IMR-90 (cell line): ENCODE results near the gene REXO1. TPM values are rescaled to one million over a fixed set of nuclear protein-coding genes. Genes with fewer than 3 reads are reported as not detected.

Experiments used
- ATAC-seq: fragments of 200-7000 bp; cut with Tn5 transposase; 2 replicates; pipeline ENCODE4 v1.9.1; 2020; ENCODE audit warnings: low read depth, mild to moderate bottlenecking, moderate library complexity
- BruUV-seq: library from RNA; stranded (reverse); fragments of 400-500 nt; replicated peaks from 2 replicates; lab custom pipeline; 2021; lab: Mats Ljungman, UMichigan
- CTCF ChIA-PET: fragments of 300-600 bp; formaldehyde crosslinking; extraction: SDS; loops from one replicate; lab custom pipeline; 2021; ENCODE audit warnings: antibody characterized with exemption; lab: Yijun Ruan, JAX
- POLR2A ChIA-PET: fragments of 300-600 bp; sonication (Branson Sonifier 250); formaldehyde crosslinking; loops from one replicate; lab custom pipeline; 2022; ENCODE audit warnings: antibody characterized with exemption; ENCODE audit not compliant: unreplicated experiment; lab: Charles Lee
- DNase-seq: peaks from one replicate; pipeline ENCODE4 v3.0.0; 2013
- H2AFZ ChIP-seq: replicated peaks from 2 replicates; pipeline ENCODE3; 2013; ENCODE audit warnings: low read length, mild to moderate bottlenecking; ENCODE audit not compliant: poor library complexity
- H2AK5ac ChIP-seq: 2 replicates; pipeline ENCODE4 v1.6.1; 2013; ENCODE audit warnings: low read depth, low read length, inconsistent platforms
- H2AK9ac ChIP-seq: replicated peaks from 2 replicates; pipeline ENCODE3; 2013; ENCODE audit warnings: mild to moderate bottlenecking, low read depth, low read length, moderate library complexity; ENCODE audit not compliant: poor library complexity
- H2BK120ac ChIP-seq: 2 replicates; pipeline ENCODE4 v1.6.1; 2013; ENCODE audit warnings: low read depth, low read length, inconsistent platforms
- H2BK15ac ChIP-seq: 3 replicates; pipeline ENCODE4 v1.6.1; 2013; ENCODE audit warnings: low read depth, low read length, inconsistent platforms
- H2BK20ac ChIP-seq: 2 replicates; pipeline ENCODE4 v1.6.1; 2013; ENCODE audit warnings: low read depth, mild to moderate bottlenecking, inconsistent platforms, low read length, moderate library complexity
- H2BK5ac ChIP-seq: 2 replicates; pipeline ENCODE4 v1.6.1; 2013; ENCODE audit warnings: mild to moderate bottlenecking, low read depth, low read length, inconsistent platforms; ENCODE audit not compliant: poor library complexity, severe bottlenecking
- H3K14ac ChIP-seq: replicated peaks from 2 replicates; pipeline ENCODE4 v1.6.1; 2013; ENCODE audit warnings: low read depth, low read length, inconsistent platforms
- H3K18ac ChIP-seq: 2 replicates; pipeline ENCODE4 v1.6.1; 2013; ENCODE audit warnings: low read depth, low read length, control low read depth
- H3K23ac ChIP-seq: 2 replicates; pipeline ENCODE4 v1.6.1; 2013; ENCODE audit warnings: low read depth, low read length, inconsistent platforms
- H3K27ac ChIP-seq: 2 replicates; pipeline ENCODE4 v1.5.1; 2013; ENCODE audit warnings: mild to moderate bottlenecking, control low read depth, low read length; ENCODE audit not compliant: insufficient read depth
- H3K27me3 ChIP-seq: 2 replicates; pipeline ENCODE4 v1.6.1; 2013; ENCODE audit warnings: low read length; ENCODE audit not compliant: control insufficient read depth, insufficient read depth
- H3K36me3 ChIP-seq: 2 replicates; pipeline ENCODE4 v1.6.1; 2013; ENCODE audit warnings: low read length, mixed read lengths; ENCODE audit not compliant: control insufficient read depth, insufficient read depth
- H3K4ac ChIP-seq: 2 replicates; pipeline ENCODE4 v1.6.1; 2013; ENCODE audit warnings: low read depth, low read length, inconsistent platforms
- H3K4me1 ChIP-seq: 2 replicates; pipeline ENCODE4 v1.6.1; 2013; ENCODE audit warnings: low read length, mixed read lengths; ENCODE audit not compliant: control insufficient read depth, insufficient read depth
- H3K4me2 ChIP-seq: 2 replicates; pipeline ENCODE4 v1.6.1; 2013; ENCODE audit warnings: low read depth, mild to moderate bottlenecking, control low read depth, low read length, moderate library complexity
- H3K4me3 ChIP-seq: 2 replicates; pipeline ENCODE4 v1.5.1; 2013; ENCODE audit warnings: low read depth, mild to moderate bottlenecking, control low read depth, low read length, moderate library complexity; ENCODE audit not compliant: insufficient read depth
- H3K56ac ChIP-seq: 2 replicates; pipeline ENCODE4 v1.6.1; 2013; ENCODE audit warnings: low read length, inconsistent platforms; ENCODE audit not compliant: insufficient read depth; ENCODE audit errors: extremely low read depth
- H3K79me1 ChIP-seq, 2 experiments: 2 replicates each; pipeline ENCODE4 v1.6.1; 2013; ENCODE audit warnings: low read length in 2 of 2, inconsistent platforms in 1 of 2, low read depth in 1 of 2
- H3K9ac ChIP-seq: 2 replicates; pipeline ENCODE4 v1.6.1; 2013; ENCODE audit warnings: low read depth, low read length, control low read depth
- H3K9me1 ChIP-seq: 2 replicates; pipeline ENCODE4 v1.6.1; 2013; ENCODE audit warnings: low read length, inconsistent platforms; ENCODE audit not compliant: insufficient read depth
- H3K9me3 ChIP-seq: 2 replicates; pipeline ENCODE4 v1.6.1; 2013; ENCODE audit warnings: low read length; ENCODE audit not compliant: control insufficient read depth, insufficient read depth
- H4K20me1 ChIP-seq: 2 replicates; pipeline ENCODE4 v1.6.1; 2013; ENCODE audit warnings: low read length, inconsistent platforms; ENCODE audit not compliant: insufficient read depth
- H4K5ac ChIP-seq: 2 replicates; pipeline ENCODE4 v1.6.1; 2013; ENCODE audit warnings: mild to moderate bottlenecking, low read depth, low read length, control low read depth
- H4K8ac ChIP-seq, 2 experiments: 2 replicates each; pipeline ENCODE4 v1.6.1; 2013; ENCODE audit warnings: low read depth in 2 of 2, low read length in 2 of 2, control low read depth in 1 of 2, inconsistent platforms in 1 of 2
- H4K91ac ChIP-seq: 2 replicates; pipeline ENCODE4 v1.6.1; 2013; ENCODE audit warnings: low read depth, low read length, inconsistent platforms; ENCODE audit not compliant: insufficient read depth
- BHLHE40 ChIP-seq: fragments of 150-350 bp; IDR thresholded peaks from 2 replicates; pipeline ENCODE4 v1.6.1; 2016; ENCODE audit warnings: mild to moderate bottlenecking, low read depth, low read length
- CEBPB ChIP-seq: IDR thresholded peaks from 2 replicates; pipeline ENCODE4 v1.6.1; 2012; ENCODE audit warnings: low read depth, low read length, improper control_type of control experiment
- CHD1 ChIP-seq: IDR thresholded peaks from 2 replicates; pipeline ENCODE4 v1.6.1; 2012; ENCODE audit warnings: low read depth, low read length, improper control_type of control experiment
- ELK1 ChIP-seq: fragments of 150-350 bp; IDR thresholded peaks from 2 replicates; pipeline ENCODE4 v1.6.1; 2016; ENCODE audit warnings: low read depth, mild to moderate bottlenecking, low read length, moderate library complexity, borderline replicate concordance
- FOS ChIP-seq: fragments of 150-350 bp; IDR thresholded peaks from 2 replicates; pipeline ENCODE4 v1.6.1; 2016; ENCODE audit warnings: low read depth, low read length
- MAFK ChIP-seq: IDR thresholded peaks from 2 replicates; pipeline ENCODE4 v1.6.1; 2012; ENCODE audit warnings: low read depth, low read length, improper control_type of control experiment
- MAZ ChIP-seq: IDR thresholded peaks from 2 replicates; pipeline ENCODE4 v1.6.1; 2012; ENCODE audit warnings: low read depth, mild to moderate bottlenecking, low read length, improper control_type of control experiment, moderate library complexity, borderline replicate concordance
- MXI1 ChIP-seq: IDR thresholded peaks from 2 replicates; pipeline ENCODE4 v1.6.1; 2012; ENCODE audit warnings: low read depth, mild to moderate bottlenecking, low read length, moderate library complexity, borderline replicate concordance
- NFE2L2 ChIP-seq: fragments of 150-350 bp; IDR thresholded peaks from 2 replicates; pipeline ENCODE4 v1.6.1; 2016; ENCODE audit warnings: low read depth, mild to moderate bottlenecking, low read length
- POLR2A ChIP-seq: IDR thresholded peaks from 2 replicates; pipeline ENCODE4 v1.6.1; 2012; ENCODE audit warnings: mild to moderate bottlenecking, low read depth, low read length
- RAD21 ChIP-seq: IDR thresholded peaks from 2 replicates; pipeline ENCODE4 v1.6.1; 2012; ENCODE audit warnings: low read length, improper control_type of control experiment
- RCOR1 ChIP-seq: IDR thresholded peaks from 2 replicates; pipeline ENCODE4 v1.6.1; 2012; ENCODE audit warnings: mild to moderate bottlenecking, low read length, improper control_type of control experiment; ENCODE audit not compliant: insufficient replicate concordance
- RFX5 ChIP-seq: IDR thresholded peaks from 2 replicates; pipeline ENCODE4 v1.8.0; 2012; ENCODE audit warnings: low read depth, mild to moderate bottlenecking, low read length, moderate library complexity
- SMC3 ChIP-seq: fragments of 150-350 bp; IDR thresholded peaks from 2 replicates; pipeline ENCODE4 v1.6.1; 2016; ENCODE audit warnings: low read depth, mild to moderate bottlenecking, antibody characterized with exemption, low read length, moderate library complexity
- USF2 ChIP-seq: fragments of 150-350 bp; IDR thresholded peaks from 2 replicates; pipeline ENCODE4 v1.6.1; 2017; ENCODE audit warnings: mild to moderate bottlenecking, antibody characterized with exemption, low read length, low read depth
- WGBS, 2 experiments: methylation state at CpG; one replicate each; pipeline versions ENCODE4 v1.1.5 to v1.1.7; 2013; ENCODE audit warnings: missing lambda C conversion rate in 2 of 2; ENCODE audit not compliant: insufficient read length in 1 of 2; ENCODE audit errors: extremely low coverage in 2 of 2; 5-methylcytosine and 5-hydroxymethylcytosine counted together
- dilution Hi-C: fragments of 300-500 bp; cut with HindIII; formaldehyde crosslinking; loops from one replicate; pipeline ENCODE4 v1.14.3; 2018; ENCODE audit warnings: low sequenced_read_pairs; ENCODE audit not compliant: unreplicated experiment
- in situ Hi-C: fragments of 300-500 bp; cut with MboI; formaldehyde crosslinking; loops from 3 replicates; pipeline ENCODE4 v1.14.3; 2019; ENCODE audit warnings: low sequenced_read_pairs, inconsistent platforms, mixed read lengths
- intact Hi-C: fragments of 100-400 bp; cut with micrococcal nuclease; formaldehyde crosslinking; loops from 2 replicates; pipeline ENCODE4 v1.10.0; 2022
- polyA plus RNA-seq, 3 experiments: library from polyadenylated mRNA; depleted of rRNA; stranded (reverse); fragments of >200 nt; gene quantifications; 2 replicates each; pipeline ENCODE4 v1.2.3, GENCODE V29; 2012; ENCODE audit warnings: low replicate concordance in 1 of 3
- total RNA-seq: library from RNA; depleted of rRNA; stranded (reverse); fragments of >200 nt; gene quantifications from 2 replicates; pipeline ENCODE4 v1.2.3, GENCODE V29; 2012

REXO1 gene
- total and polyA plus RNA-seq, 2 of the 4 experiments (the other 2 are of a cell fraction): 1.4 to 63.7 TPM

GRCh38 chr19:1856698-1857603 lies 8.7 kb upstream of the REXO1 start:
- H3K27me3 ChIP-seq: no peaks in the 10 kb centered on the region
- peak; percentile 33 for ATAC-seq
- peak overlapping the region; percentile 98 for H3K27ac ChIP-seq
- no peak overlapping the region; the same call in 1 of the 2 replicates for H3K56ac ChIP-seq
- dilution Hi-C loops (no loop called here), intact Hi-C loops (no loop called here), in situ Hi-C loops (no loop called here)
- peaks cover 58% of the 10 kb centered on the region for H3K4me1 ChIP-seq
- H2BK15ac ChIP-seq: peak overlapping the region; percentile 51; the same call in 1 of the 3 replicates
- DNase-seq: peak; percentile 70
- H2BK20ac ChIP-seq: no peak overlapping the region
- peak overlapping the region; percentile 38 for H3K4me3 ChIP-seq
- peak overlapping the region; percentile 54; the same call in 1 of the 2 replicates for H3K23ac ChIP-seq
- H2BK120ac ChIP-seq: peak overlapping the region; percentile 80
- WGBS, 2 experiments: 2% methylated on average over 17 of the region's 73 CpGs; no CpG with 5 or more reads in 1 of the 2 experiments
- peaks cover 7% of the 10 kb centered on the region; the same call in 1 of the 2 replicates for H3K9me1 ChIP-seq
- peak overlapping the region; percentile 84 for H4K5ac ChIP-seq
- peak overlapping the region; percentile 88 for H3K9ac ChIP-seq
- peak overlapping the region; percentile 98 for H3K4ac ChIP-seq
- CTCF ChIA-PET: interaction anchor here (0.6 kb wide), 2 partner anchors 28 to 79 kb away, joined by 3 read pairs; no protein-coding TSS in a partner anchor
- peak overlapping the region; percentile 100 for H2AK5ac ChIP-seq
- peak overlapping the region; percentile 97 for H4K91ac ChIP-seq
- no peaks in the 10 kb centered on the region for H3K9me3 ChIP-seq
- H2BK5ac ChIP-seq: peak overlapping the region; percentile 94
- H4K8ac ChIP-seq: peak overlapping the region; percentile 88 to 93
- POLR2A ChIA-PET: interaction anchor here (0.5 to 0.6 kb wide), 2 partner anchors 453 to 1419 kb away, joined by 3 to 4 read pairs; no protein-coding TSS in a partner anchor
- peak overlapping the region; percentile 100 for H2AK9ac ChIP-seq
- peak overlapping the region; percentile 92 for H2AFZ ChIP-seq
- peak overlapping the region; percentile 25; the same call in 1 of the 2 replicates for H3K18ac ChIP-seq
- BruUV-seq: no TSS peak
- peak overlapping the region; percentile 94 for H3K4me2 ChIP-seq
- peaks cover 8 to 94% of the 10 kb centered on the region in 2 experiments; a peak in 3 of 4 replicates for H3K79me1 ChIP-seq
- H3K36me3 ChIP-seq: no peaks in the 10 kb centered on the region
- H3K14ac ChIP-seq: peak overlapping the region; percentile 97
- H4K20me1 ChIP-seq: peaks cover 84% of the 10 kb centered on the region
- TF ChIP-seq NFE2L2 (no peak), CHD1 (no peak), RFX5 (no peak), MAZ (peak; percentile 17; the same call in 1 of the 2 replicates), POLR2A (no peak), BHLHE40 (peak; percentile 29; the same call in 1 of the 2 replicates), RAD21 (no peak), USF2 (0 out of 2 replicates have a peak, but pooled peaks have one; percentile 4), SMC3 (no peak), FOS (no peak), MAFK (no peak), MXI1 (no peak), CEBPB (no peak), RCOR1 (no peak), ELK1 (no peak)
